B cell (primary cell): ENCODE results near the gene ZNF775. TPM values are rescaled to one million over a fixed set of nuclear protein-coding genes. Genes with fewer than 3 reads are reported as not detected.

ENCODE experiments used
- ATAC-seq: fragments of 200-7000 bp; cut with Tn5 transposase; one replicate; pipeline ENCODE4 v1.10.0; 2021; ENCODE audit warnings: low read depth, mild to moderate bottlenecking, moderate number of reproducible peaks, moderate library complexity
- CTCF ChIA-PET: fragments of 350-600 bp; sonication (Branson Sonifier 250); formaldehyde crosslinking; loops from one replicate; lab custom pipeline; 2021; ENCODE audit warnings: antibody characterized with exemption, inconsistent platforms; lab: Charles Lee
- POLR2A ChIA-PET: fragments of 350-600 bp; sonication (Branson Sonifier 250); formaldehyde crosslinking; loops from one replicate; lab custom pipeline; 2021; ENCODE audit warnings: antibody characterized with exemption; lab: Charles Lee
- DNase-seq: peaks from one replicate; pipeline ENCODE4 v3.0.0; 2013
- H2AFZ ChIP-seq: 2 replicates; pipeline ENCODE4 v1.6.1; 2012; ENCODE audit warnings: mild to moderate bottlenecking, low read depth, low read length; ENCODE audit not compliant: insufficient read depth, poor library complexity, severe bottlenecking
- H3K27ac ChIP-seq, 2 donors: 1 replicate in 1 of 2; 2 replicates in 1 of 2; pipeline ENCODE4 v1.5.1; 2012 to 2013; ENCODE audit warnings: low read length in 2 of 2, mild to moderate bottlenecking in 2 of 2, moderate library complexity in 1 of 2
- H3K27me3 ChIP-seq, 4 experiments: fragments of 200-600 bp in 1 of 4; sonication (generic) in 1 of 4; replicated peaks in 1 of 4; 1 replicate in 2 of 4; 2 replicates in 2 of 4; pipeline versions ENCODE4 v1.6.1 to v1.7.0; 2013 to 2016; ENCODE audit warnings: low read length in 3 of 4, mild to moderate bottlenecking in 2 of 4, mixed read lengths in 1 of 4, moderate library complexity in 1 of 4; ENCODE audit not compliant: insufficient read depth in 4 of 4, control insufficient read depth in 3 of 4; ENCODE audit errors: control extremely low read depth in 1 of 4
- H3K36me3 ChIP-seq, 2 experiments: replicated peaks in 1 of 2; 1 replicate in 1 of 2; 2 replicates in 1 of 2; pipeline versions ENCODE4 v1.6.1 to v1.7.1; 2013; ENCODE audit warnings: low read length in 1 of 2; ENCODE audit not compliant: insufficient read depth in 2 of 2, control insufficient read depth in 1 of 2; ENCODE audit errors: control extremely low read depth in 1 of 2, extremely low read depth in 1 of 2
- H3K4me1 ChIP-seq, 2 donors: fragments of 200-600 bp in 1 of 2; sonication (generic) in 1 of 2; 1 replicate in 1 of 2; 2 replicates in 1 of 2; pipeline versions ENCODE4 v1.5.1 to v1.6.1; 2013 to 2017; ENCODE audit warnings: low read length in 2 of 2; ENCODE audit not compliant: control insufficient read depth in 2 of 2, insufficient read depth in 2 of 2
- H3K4me2 ChIP-seq: replicated peaks from 2 replicates; pipeline ENCODE3; 2012; ENCODE audit warnings: mild to moderate bottlenecking, low read depth, low read length; ENCODE audit not compliant: poor library complexity, severe bottlenecking
- H3K4me3 ChIP-seq, 5 experiments: fragments of 200-600 bp in 1 of 5; sonication (generic) in 1 of 5; 1 replicate in 3 of 5; 2 replicates in 2 of 5; pipeline versions ENCODE4 v1.5.1 to v1.7.0; 2011 to 2016; ENCODE audit warnings: low read length in 4 of 5, mild to moderate bottlenecking in 4 of 5, low read depth in 2 of 5, control low read depth in 1 of 5, moderate library complexity in 1 of 5; ENCODE audit not compliant: insufficient read depth in 1 of 5; ENCODE audit errors: control extremely low read depth in 1 of 5, extremely low read depth in 1 of 5
- H3K79me2 ChIP-seq: fragments of 200-600 bp; sonication (generic); one replicate; pipeline ENCODE4 v1.6.0; 2016; ENCODE audit warnings: low read length; ENCODE audit not compliant: control insufficient read depth, insufficient read depth
- H3K9ac ChIP-seq: fragments of 200-600 bp; sonication (generic); 2 replicates; pipeline ENCODE4 v1.6.1; 2017; ENCODE audit warnings: mild to moderate bottlenecking, low read length, moderate library complexity
- H3K9me3 ChIP-seq, 3 donors: one replicate each; pipeline versions ENCODE4 v1.6.1 to v1.7.1; 2013; ENCODE audit warnings: low read length in 2 of 3; ENCODE audit not compliant: control insufficient read depth in 2 of 3, insufficient read depth in 1 of 3; ENCODE audit errors: control extremely low read depth in 1 of 3
- H4K20me1 ChIP-seq: 2 replicates; pipeline ENCODE4 v1.6.0; 2012; ENCODE audit warnings: mild to moderate bottlenecking, low read length; ENCODE audit not compliant: insufficient read depth, control insufficient read depth, poor library complexity, severe bottlenecking
- H3K27ac Mint-ChIP-seq: one replicate; pipeline ENCODE4 v1.8.0; 2021; ENCODE audit warnings: mixed read lengths
- H3K27me3 Mint-ChIP-seq: one replicate; pipeline ENCODE4 v1.8.0; 2021; ENCODE audit warnings: mixed read lengths
- H3K4me1 Mint-ChIP-seq: one replicate; pipeline ENCODE4 v1.8.0; 2021; ENCODE audit warnings: mixed read lengths
- H3K4me3 Mint-ChIP-seq: one replicate; pipeline ENCODE4 v1.8.0; 2021; ENCODE audit warnings: mixed read lengths
- H3K9me3 Mint-ChIP-seq: one replicate; pipeline ENCODE4 v1.8.0; 2022; ENCODE audit warnings: mixed read lengths; ENCODE audit not compliant: insufficient read depth
- CTCF ChIP-seq: fragments of 200-600 bp; IDR thresholded peaks from one replicate; pipeline ENCODE4 v1.8.0; 2022; ENCODE audit warnings: antibody characterized with exemption, mild to moderate bottlenecking
- EZH2 ChIP-seq: IDR thresholded peaks from 2 replicates; pipeline ENCODE4 v1.6.1; 2012; ENCODE audit warnings: borderline replicate concordance, low read depth, mild to moderate bottlenecking, moderate library complexity, low read length; ENCODE audit not compliant: insufficient read depth, poor library complexity, severe bottlenecking
- WGBS: methylation state at CpG from one replicate; pipeline ENCODE4 v1.1.5; 2013; ENCODE audit warnings: missing lambda C conversion rate; ENCODE audit not compliant: insufficient coverage; 5-methylcytosine and 5-hydroxymethylcytosine counted together
- intact Hi-C: fragments of 100-400 bp; cut with micrococcal nuclease; formaldehyde crosslinking; loops from one replicate; pipeline ENCODE4 v1.10.0; 2022
- polyA plus RNA-seq: library from polyadenylated mRNA; depleted of rRNA; stranded (reverse); fragments of >200 nt; gene quantifications from 2 replicates; pipeline ENCODE4 v1.2.3, GENCODE V29; 2012
- total RNA-seq, 2 donors: library from RNA; stranded (reverse); fragments of 120-200 nt in 1 of 2; gene quantifications; 1 replicate in 1 of 2; 2 replicates in 1 of 2; pipeline versions ENCODE4 v1.2.3 to v1.2.4, GENCODE V29; 2013 to 2022

The ZNF775 gene
- total and polyA plus RNA-seq, 2 donors (not counting 1 experiment from before 2014, with no cell fraction given): 4.2 to 12.1 TPM

DNA sequence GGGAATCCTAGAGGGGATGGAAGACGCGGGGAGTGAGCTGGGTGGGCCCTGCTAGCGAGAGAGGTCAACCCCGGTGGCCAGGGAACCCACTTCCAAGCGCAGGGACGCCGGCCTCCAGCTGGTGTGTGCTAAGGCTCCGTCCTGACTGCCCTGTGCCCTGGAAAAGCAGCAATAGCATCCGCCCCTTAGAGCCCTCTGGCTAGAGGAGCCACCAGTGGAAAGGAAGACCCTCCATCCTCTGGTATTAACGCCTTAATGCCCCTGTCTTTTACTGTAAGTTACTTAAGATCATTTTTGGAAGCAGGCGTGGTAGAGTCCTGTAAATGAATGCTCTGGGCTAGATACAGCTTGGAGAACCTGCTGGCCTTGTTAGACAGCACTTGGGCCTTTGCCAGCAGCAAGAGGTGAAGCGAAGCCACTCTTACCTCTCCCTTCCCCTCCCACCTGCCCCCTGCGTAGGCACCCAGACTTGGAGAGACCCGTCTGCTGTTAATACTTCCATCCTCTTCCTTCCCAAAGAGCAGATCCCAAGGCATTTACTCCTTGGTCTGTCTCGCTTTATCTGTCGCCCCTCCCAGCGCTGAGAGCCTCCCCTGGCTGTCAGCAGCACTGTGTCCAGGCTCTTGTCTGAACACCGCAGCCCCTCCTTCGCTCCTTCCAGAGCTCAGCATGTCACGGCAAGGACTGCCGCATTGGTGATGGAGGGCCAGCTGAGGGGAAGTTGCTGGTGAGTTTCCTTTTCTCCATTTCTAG lies 5.9 kb upstream of the ZNF775 start:
- DNase-seq: no peak

More for the DNA sequence above, 5.9 kb upstream of the ZNF775 start:
- TF ChIP-seq EZH2 (no peak), CTCF (no peak)
- Histone ChIP-seq H3K9ac (no peak overlapping the region), H3K27me3 (no peaks in the 10 kb centered on the region), H3K9me3 (no peaks in the 10 kb centered on the region), H4K20me1 (peaks cover 26% of the 10 kb centered on the region), H3K4me3 (no peak overlapping the region), H2AFZ (no peak overlapping the region), H3K4me2 (no peak overlapping the region), H3K36me3 (peaks cover 0 to 36% of the 10 kb centered on the region in 2 experiments), H3K79me2 (peaks cover 33% of the 10 kb centered on the region), H3K27ac (peak overlapping the region in 1 of 2 donors; percentile 36), H3K4me1 (peaks cover 22 to 56% of the 10 kb centered on the region in 2 donors)
- intact Hi-C loops: no loop called here
- POLR2A ChIA-PET: interaction anchor here (1.0 to 1.2 kb wide), 2 partner anchors 28 to 32 kb away, joined by 3 read pairs; a partner anchor contains a TSS
- Mint-ChIP-seq H3K27ac (peak overlapping the region; percentile 72), H3K4me3 (peak overlapping the region; percentile 56), H3K27me3 (no peaks in the 10 kb centered on the region), H3K4me1 (peaks cover 74% of the 10 kb centered on the region), H3K9me3 (no peaks in the 10 kb centered on the region)
- 94% methylated on average over 16 of the region's 21 CpGs for WGBS
- no peak for ATAC-seq
- CTCF ChIA-PET: interaction anchor here (0.7 to 1.9 kb wide), 2 partner anchors 18 to 33 kb away, joined by 3 to 10 read pairs; a partner anchor contains a TSS
